GM12865 (cell line): ENCODE data around the gene MTHFSD.

Source experiments
- DNase-seq: peaks from one replicate; pipeline ENCODE4 v3.0.0; 2010; ENCODE audit warnings: low read depth
- H3K4me3 ChIP-seq: 2 replicates; pipeline ENCODE4 v1.5.1; 2011; ENCODE audit warnings: mild to moderate bottlenecking, low read depth, low read length, control low read depth
- TF ChIP-seq, protein P1 (sequence below): IDR thresholded peaks from 2 replicates; pipeline ENCODE4 v1.5.1; 2011; ENCODE audit warnings: low read length, control low read depth, low read depth, inconsistent platforms; ENCODE audit not compliant: insufficient read depth; ENCODE audit errors: missing control alignments

MTHFSD gene

DNA sequence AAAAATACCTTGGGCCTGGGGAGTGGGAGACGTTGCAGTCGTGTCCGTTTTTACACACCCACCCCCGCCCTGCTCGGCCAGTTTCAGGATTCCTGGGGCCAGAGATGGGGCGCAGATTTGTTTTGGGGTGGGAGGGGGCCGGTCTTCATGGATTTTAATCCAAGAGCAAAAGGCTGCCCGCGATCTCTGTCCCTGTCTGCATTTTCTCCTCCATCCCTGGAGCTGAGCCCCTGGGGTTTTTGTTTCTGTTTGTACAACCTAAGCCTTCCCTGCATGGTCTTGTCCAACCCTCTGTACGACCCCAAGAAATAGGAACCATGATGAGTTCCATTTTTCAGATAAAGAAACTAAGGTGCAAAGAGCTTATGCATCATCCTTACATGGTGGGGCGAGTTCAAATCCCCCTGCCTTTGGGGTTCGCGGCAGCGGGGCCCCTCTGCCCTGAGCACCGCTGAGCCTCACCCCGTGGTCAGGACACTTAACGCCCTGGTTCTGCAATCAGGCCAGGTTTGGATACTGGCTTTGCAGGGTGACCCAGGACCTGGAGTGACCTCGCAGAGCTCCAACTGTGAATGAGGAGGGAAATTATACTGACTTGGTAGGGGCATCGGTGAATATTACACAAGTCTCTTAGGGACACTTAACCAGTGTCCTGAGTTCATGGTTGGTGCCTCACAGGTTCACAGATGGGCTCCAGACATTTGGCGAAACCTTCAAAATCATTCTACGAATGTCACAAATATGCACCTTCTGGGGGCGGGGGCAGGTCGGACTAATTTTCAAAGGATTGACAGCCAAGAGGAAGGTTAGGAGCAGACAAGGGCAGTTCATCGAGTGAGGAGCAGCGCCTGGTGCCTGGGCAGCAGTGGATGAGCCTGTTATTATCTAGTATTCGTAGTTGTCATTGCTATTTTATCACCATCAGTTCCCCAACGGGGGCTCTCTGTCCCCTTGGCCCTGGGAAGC, 48.9 kb downstream of the MTHFSD start:
- TF ChIP-seq, protein P1, sequence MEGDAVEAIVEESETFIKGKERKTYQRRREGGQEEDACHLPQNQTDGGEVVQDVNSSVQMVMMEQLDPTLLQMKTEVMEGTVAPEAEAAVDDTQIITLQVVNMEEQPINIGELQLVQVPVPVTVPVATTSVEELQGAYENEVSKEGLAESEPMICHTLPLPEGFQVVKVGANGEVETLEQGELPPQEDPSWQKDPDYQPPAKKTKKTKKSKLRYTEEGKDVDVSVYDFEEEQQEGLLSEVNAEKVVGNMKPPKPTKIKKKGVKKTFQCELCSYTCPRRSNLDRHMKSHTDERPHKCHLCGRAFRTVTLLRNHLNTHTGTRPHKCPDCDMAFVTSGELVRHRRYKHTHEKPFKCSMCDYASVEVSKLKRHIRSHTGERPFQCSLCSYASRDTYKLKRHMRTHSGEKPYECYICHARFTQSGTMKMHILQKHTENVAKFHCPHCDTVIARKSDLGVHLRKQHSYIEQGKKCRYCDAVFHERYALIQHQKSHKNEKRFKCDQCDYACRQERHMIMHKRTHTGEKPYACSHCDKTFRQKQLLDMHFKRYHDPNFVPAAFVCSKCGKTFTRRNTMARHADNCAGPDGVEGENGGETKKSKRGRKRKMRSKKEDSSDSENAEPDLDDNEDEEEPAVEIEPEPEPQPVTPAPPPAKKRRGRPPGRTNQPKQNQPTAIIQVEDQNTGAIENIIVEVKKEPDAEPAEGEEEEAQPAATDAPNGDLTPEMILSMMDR: no peak
- DNase-seq: no peak
- no peak overlapping the region for H3K4me3 ChIP-seq

DNA sequence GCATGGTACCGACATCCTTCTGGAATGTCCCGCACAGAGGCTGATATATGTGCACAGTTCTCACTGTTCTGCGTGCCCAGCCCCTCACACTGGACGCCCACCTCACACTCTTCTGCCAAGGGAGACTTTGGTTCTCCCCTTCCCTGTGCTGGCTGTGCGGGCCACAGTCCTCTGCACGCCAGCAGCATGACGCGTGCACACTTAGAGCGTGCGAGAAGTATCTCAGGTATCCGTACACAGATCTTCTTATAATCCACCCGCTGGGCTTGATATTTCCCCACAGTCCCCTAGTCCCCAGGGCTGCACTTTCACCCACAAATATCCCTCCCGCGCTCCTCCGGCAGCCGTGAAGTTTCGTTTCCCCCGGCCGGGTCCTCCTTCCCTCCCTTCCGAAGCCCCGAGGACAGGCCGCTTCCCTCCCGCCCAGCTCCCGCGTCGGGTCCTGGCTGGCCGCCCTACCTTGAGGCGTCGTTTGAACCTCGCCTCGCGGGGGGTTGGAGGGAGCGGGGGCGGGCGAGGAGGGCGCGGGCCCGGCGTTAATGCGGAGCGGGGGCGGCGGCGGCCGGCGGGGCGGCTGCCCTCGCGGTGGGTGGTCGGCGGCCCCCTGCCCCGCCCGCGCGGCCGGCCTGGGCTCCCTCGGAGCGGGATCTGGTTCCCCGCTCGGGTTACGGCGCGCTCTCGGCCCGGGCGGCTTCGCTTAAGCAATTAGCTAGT, 49.7 kb downstream of the MTHFSD start:
- TF ChIP-seq, protein P1: no peak
- no peak for DNase-seq
- H3K4me3 ChIP-seq: no peak overlapping the region

DNA sequence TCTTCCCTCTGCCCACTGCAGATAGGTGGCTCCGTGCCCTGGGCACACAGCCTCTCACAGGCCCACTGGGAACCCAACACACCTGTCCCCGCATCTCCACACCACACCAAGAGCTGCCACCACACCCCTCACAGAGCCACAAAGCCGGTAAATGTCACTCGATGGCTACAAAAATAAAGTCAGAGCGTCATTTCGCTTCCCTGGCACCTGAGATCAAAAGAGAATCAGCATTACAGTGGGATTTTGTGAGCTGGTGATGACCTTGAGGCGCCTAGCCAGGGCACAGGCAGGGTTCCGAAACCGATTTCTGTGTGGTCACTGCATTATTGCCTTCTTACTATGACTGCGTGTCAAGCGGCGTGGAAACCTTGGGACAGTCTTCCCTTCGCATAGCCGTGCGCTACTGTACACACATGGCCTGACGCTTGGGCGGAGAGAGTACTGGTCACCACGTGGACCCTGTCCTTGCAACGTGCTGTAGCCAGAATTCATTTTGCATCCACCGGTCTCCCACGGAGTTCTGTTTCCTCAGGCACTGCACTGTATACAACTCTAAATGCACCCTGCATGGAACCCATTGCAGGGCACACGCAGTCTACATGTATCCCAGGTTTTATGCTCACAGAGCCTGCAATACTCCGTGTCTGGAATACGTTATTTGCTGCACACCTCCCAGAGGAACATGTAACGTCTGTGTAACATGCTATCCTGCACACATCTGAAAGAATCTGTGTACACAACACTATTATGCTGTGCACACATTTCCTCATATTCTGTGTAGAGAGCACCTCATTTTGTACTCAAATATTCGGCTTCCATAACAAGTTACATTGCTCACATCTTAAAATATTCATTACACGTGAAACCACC, 50.5 kb downstream of the MTHFSD start:
- H3K4me3 ChIP-seq: no peak overlapping the region
- TF ChIP-seq, protein P1: no peak
- no peak for DNase-seq

DNA sequence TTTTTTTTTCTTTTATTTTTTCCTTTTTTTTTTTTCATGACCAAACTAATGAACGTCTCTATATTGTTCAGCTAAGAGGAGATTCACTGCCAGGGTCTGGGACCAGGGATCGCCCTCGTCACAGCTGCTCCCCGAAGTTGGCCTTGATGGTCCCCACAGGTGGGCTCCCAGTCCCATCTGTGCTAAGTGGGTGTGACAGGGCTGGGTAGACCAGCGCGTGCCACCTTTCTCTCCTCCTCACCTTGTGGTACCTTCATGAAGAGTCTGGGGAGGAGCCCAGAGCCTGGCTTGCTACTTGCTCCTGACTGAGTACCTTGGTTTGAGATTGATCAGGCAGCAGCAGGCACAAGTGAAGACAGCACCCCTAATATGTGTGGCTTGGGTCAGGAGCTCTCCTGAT, 51.2 kb downstream of the MTHFSD start:
- H3K4me3 ChIP-seq: no peak overlapping the region
- TF ChIP-seq, protein P1: no peak
- DNase-seq: no peak

DNA sequence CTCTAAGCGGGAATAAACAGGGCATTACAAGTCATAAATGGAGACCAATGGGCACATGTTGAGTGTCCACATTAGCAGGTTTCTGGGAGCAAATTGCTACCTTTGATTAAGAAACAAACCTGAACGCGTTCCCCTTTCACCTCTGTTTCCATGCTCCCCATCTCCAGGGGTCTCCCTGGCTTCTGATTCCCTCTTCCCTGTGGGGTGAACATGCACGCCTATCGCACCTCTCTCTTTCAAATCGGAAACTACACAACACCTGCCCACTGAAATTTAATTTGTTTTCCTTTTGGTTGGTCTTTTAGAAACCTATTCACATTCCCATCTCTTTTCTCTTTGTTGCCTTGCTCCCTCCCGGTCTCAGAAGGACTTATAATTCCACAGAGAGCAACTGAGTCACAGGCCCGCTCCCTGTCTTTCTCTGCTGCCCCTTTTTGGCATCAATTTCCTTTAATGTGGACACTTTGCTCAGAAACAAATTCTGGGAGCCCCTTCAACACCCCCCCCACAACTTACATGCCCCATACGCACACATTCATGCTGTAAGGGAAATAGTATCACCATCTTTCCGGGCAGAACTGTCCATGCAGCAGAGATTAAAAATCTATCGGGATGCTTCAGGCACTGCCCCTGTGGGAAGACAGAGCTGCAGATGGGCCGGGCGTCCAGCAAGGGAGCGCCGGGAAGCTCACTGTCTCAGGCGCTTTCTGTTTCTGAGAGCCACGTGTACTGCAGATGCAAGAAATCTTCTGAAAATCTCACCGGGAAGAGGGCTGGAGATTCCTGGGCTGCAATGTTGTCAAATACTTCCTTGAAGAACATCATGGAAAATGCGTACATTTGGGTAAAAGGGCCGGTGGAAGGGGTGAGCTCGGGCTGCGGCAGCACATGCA, 51.9 kb downstream of the MTHFSD start:
- no peak overlapping the region for H3K4me3 ChIP-seq
- TF ChIP-seq, protein P1: no peak
- DNase-seq: no peak
